ENCODE results near the gene SLC29A3.

Gene SLC29A3

DNA sequence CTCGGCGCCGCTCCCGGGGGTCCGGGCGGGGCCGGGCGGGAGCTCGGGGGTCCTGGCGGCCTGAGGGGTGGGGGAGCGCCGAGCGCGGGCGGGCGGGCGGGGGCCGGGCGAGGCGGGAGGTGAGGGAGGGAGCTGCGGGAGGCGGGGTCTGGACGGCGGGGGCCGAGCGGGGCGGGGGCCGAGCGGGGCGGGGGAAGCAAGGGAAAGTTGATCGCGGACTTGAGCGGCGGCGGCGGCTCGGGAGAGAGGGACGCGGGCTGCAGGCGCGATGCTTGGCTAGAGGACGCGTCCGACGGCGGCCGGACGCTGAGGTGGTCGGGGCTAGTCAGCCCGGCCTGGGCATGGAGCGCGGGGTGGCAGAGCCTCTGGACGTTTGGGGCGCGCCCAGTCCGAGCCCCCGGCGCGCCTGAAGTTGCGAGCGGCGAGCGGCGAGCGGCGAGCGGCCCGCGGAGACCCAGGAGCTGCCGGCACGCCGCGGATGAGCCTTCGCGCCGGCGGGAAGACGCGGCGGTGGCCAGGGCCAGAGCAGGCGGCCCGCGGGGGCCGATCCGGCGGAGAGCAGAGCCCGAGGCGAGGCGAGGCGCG is 77.7 kb downstream of the SLC29A3 start, which contains the start of gene CDH23:
Gene CDH23, plus strand, starts transcription at position 210 of the 585 bp plus-strand sequence. CDS start 42,912 bp downstream, outside the sequence.
- H3K9me3 ChIP-seq (ENCODE audit: insufficient read depth, low read length, severe bottlenecking): no peaks in the 10 kb centered on the region
- H3K4me1 ChIP-seq (ENCODE audit: insufficient read depth, low read length): no peaks in the 10 kb centered on the region
- no peak within 1 kb of the TSS for H3K4me2 ChIP-seq (ENCODE audit: insufficient read depth, low read length)
- H3K36me3 ChIP-seq (ENCODE audit: insufficient read depth, low read length): no peaks in the 10 kb centered on the region
- ATAC-seq (ENCODE audit: insufficient read depth, low read depth) (no peak), DNase-seq (no peak)
- TF ChIP-seq, protein P1, sequence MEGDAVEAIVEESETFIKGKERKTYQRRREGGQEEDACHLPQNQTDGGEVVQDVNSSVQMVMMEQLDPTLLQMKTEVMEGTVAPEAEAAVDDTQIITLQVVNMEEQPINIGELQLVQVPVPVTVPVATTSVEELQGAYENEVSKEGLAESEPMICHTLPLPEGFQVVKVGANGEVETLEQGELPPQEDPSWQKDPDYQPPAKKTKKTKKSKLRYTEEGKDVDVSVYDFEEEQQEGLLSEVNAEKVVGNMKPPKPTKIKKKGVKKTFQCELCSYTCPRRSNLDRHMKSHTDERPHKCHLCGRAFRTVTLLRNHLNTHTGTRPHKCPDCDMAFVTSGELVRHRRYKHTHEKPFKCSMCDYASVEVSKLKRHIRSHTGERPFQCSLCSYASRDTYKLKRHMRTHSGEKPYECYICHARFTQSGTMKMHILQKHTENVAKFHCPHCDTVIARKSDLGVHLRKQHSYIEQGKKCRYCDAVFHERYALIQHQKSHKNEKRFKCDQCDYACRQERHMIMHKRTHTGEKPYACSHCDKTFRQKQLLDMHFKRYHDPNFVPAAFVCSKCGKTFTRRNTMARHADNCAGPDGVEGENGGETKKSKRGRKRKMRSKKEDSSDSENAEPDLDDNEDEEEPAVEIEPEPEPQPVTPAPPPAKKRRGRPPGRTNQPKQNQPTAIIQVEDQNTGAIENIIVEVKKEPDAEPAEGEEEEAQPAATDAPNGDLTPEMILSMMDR (IDR thresholded peaks at IDR 0.05; ENCODE audit: borderline replicate concordance, extremely low read depth, low read length, poor library complexity, severe bottlenecking): no peak
- H3K79me2 ChIP-seq (ENCODE audit: insufficient read depth, low read length): no peaks in the 10 kb centered on the region
- H3K9ac ChIP-seq (ENCODE audit: low read depth, low read length): no peak within 1 kb of the TSS
- H3K27me3 ChIP-seq (ENCODE audit: insufficient read depth, low read length, poor library complexity): peaks cover 28% of the 10 kb centered on the region
- H4K20me1 ChIP-seq (ENCODE audit: insufficient read depth, low read length): no peaks in the 10 kb centered on the region
- no peak within 1 kb of the TSS for H2AFZ ChIP-seq (ENCODE audit: low read depth, low read length)
- H3K27ac ChIP-seq (ENCODE audit: low read length): no peak within 1 kb of the TSS
- no peak within 1 kb of the TSS for H3K4me3 ChIP-seq (ENCODE audit: low read depth in 1 of 2, low read length in 2 of 2)

DNA sequence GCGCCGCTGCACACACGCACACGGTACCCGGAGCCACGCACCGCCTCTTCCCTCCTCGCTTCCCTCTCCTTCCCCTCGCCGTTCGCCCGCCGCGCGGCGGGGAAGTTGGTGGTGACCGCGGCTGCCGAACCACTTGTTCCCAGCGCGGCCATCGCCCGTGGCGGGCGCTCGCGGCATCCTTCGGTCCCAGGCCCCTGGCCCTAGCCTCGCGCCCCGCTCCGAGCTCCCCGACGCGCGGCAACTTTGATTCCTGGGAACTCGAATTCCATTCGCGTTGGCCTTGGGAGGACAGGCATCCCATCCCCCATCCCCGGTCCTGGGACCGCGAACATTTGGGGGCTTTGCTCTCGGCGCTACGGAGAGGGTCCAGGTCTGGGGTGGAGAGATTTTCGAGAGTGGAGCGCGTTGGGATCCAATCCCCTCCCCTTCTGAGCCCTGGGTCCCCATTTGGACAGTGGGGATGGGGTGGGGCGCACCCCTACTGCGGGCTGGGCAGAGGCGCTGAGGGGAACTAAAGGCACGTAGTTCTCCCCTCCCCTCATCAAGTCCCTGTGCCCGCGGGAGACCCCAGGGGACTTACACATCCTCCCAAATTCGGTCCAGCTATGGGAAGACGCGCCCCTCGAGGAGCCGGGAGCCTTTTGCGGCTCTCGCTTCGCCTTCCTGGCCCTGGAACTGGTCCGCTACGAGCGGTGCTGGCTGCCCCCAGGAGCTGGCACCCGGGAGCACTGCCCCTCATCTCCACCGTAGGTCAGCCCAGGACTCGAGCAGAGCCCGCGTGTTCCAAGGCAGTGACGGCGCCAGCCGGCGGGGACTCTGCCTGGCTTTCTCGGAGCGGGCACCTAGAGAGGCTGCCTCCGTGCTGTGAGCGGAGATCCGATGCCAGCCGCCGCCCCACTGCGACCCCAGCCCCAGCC is 78.5 kb downstream of the SLC29A3 start:
- ATAC-seq (ENCODE audit: insufficient read depth, low read depth) (no peak), DNase-seq (no peak)
- Histone ChIP-seq H3K4me3 (ENCODE audit: low read depth in 1 of 2, low read length in 2 of 2) (no peak overlapping the region), H3K79me2 (ENCODE audit: insufficient read depth, low read length) (no peaks in the 10 kb centered on the region), H3K4me1 (ENCODE audit: insufficient read depth, low read length) (no peaks in the 10 kb centered on the region), H3K9ac (ENCODE audit: low read depth, low read length) (no peak overlapping the region), H3K36me3 (ENCODE audit: insufficient read depth, low read length) (no peaks in the 10 kb centered on the region), H3K27me3 (ENCODE audit: insufficient read depth, low read length, poor library complexity) (peaks cover 22% of the 10 kb centered on the region), H4K20me1 (ENCODE audit: insufficient read depth, low read length) (no peaks in the 10 kb centered on the region), H3K4me2 (ENCODE audit: insufficient read depth, low read length) (no peak overlapping the region), H3K9me3 (ENCODE audit: insufficient read depth, low read length, severe bottlenecking) (no peaks in the 10 kb centered on the region), H3K27ac (ENCODE audit: low read length) (no peak overlapping the region), H2AFZ (ENCODE audit: low read depth, low read length) (no peak overlapping the region)
- TF ChIP-seq EZH2 (IDR thresholded peaks at IDR 0.05; ENCODE audit: borderline replicate concordance, low read depth, low read length, severe bottlenecking): no peak

DNA sequence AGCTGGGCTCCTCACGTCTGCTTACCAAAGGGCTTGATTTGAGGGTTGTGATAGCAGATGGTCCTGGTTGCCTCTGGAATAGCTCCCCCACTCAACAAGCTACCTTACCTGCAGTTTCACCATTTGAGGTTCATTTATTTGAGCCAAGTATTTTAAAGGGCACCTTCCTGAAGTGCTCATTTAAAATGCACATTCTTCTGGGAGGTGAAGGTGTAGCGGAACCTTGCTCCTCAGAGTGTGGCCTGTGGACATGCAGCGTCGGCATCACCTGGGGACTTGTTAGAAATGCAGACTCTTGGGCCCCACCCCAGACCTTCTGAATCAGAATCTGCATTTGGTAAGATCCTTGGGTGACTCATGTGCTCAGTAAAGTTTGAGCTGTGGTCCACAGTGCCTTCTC is 79.9 kb downstream of the SLC29A3 start:
- H4K20me1 ChIP-seq (ENCODE audit: insufficient read depth, low read length): no peaks in the 10 kb centered on the region
- no peaks in the 10 kb centered on the region for H3K9me3 ChIP-seq (ENCODE audit: insufficient read depth, low read length, severe bottlenecking)
- ATAC-seq (ENCODE audit: insufficient read depth, low read depth) (no peak), DNase-seq (no peak)
- H3K27me3 ChIP-seq (ENCODE audit: insufficient read depth, low read length, poor library complexity): peaks cover 10% of the 10 kb centered on the region
- TF ChIP-seq EZH2 (IDR thresholded peaks at IDR 0.05; ENCODE audit: borderline replicate concordance, low read depth, low read length, severe bottlenecking): no peak
- TF ChIP-seq, protein P1 (IDR thresholded peaks at IDR 0.05; ENCODE audit: borderline replicate concordance, extremely low read depth, low read length, poor library complexity, severe bottlenecking): no peak
- no peak overlapping the region for H3K4me3 ChIP-seq (ENCODE audit: low read depth in 1 of 2, low read length in 2 of 2)
- H3K27ac ChIP-seq (ENCODE audit: low read length): no peak overlapping the region
- H3K4me1 ChIP-seq (ENCODE audit: insufficient read depth, low read length): no peaks in the 10 kb centered on the region
- H2AFZ ChIP-seq (ENCODE audit: low read depth, low read length): no peak overlapping the region
- no peaks in the 10 kb centered on the region for H3K79me2 ChIP-seq (ENCODE audit: insufficient read depth, low read length)
- H3K9ac ChIP-seq (ENCODE audit: low read depth, low read length): no peak overlapping the region
- no peaks in the 10 kb centered on the region for H3K36me3 ChIP-seq (ENCODE audit: insufficient read depth, low read length)
- H3K4me2 ChIP-seq (ENCODE audit: insufficient read depth, low read length): no peak overlapping the region

DNA sequence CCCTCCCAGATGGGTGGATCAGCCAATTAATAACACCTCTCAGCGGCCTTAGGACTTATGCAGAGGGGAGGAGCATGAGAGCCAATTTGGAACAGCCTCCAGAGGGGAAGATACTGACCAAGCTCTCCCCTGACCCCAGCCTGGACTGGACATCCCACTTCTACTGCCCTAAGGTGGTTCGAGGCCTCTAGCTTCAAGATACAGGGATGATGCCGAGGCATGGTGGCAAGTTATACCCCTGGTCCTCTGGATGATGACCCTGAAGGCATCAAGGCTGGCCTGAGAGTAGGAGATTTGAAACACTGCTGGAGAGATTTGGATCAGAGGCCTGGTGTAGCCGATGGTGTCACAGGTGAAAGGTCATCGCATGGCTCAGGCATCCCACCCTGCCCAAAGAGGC is 80.9 kb downstream of the SLC29A3 start:
- peaks cover 5% of the 10 kb centered on the region for H3K27me3 ChIP-seq (ENCODE audit: insufficient read depth, low read length, poor library complexity)
- no peak overlapping the region for H3K27ac ChIP-seq (ENCODE audit: low read length)
- ATAC-seq (ENCODE audit: insufficient read depth, low read depth) (no peak), DNase-seq (no peak)
- H3K4me2 ChIP-seq (ENCODE audit: insufficient read depth, low read length): no peak overlapping the region
- H3K4me1 ChIP-seq (ENCODE audit: insufficient read depth, low read length): no peaks in the 10 kb centered on the region
- no peak overlapping the region for H3K4me3 ChIP-seq (ENCODE audit: low read depth in 1 of 2, low read length in 2 of 2)
- no peaks in the 10 kb centered on the region for H4K20me1 ChIP-seq (ENCODE audit: insufficient read depth, low read length)
- no peaks in the 10 kb centered on the region for H3K36me3 ChIP-seq (ENCODE audit: insufficient read depth, low read length)
- no peak overlapping the region for H2AFZ ChIP-seq (ENCODE audit: low read depth, low read length)
- no peak overlapping the region for H3K9ac ChIP-seq (ENCODE audit: low read depth, low read length)
- TF ChIP-seq EZH2 (IDR thresholded peaks at IDR 0.05; ENCODE audit: borderline replicate concordance, low read depth, low read length, severe bottlenecking): no peak
- TF ChIP-seq, protein P1 (IDR thresholded peaks at IDR 0.05; ENCODE audit: borderline replicate concordance, extremely low read depth, low read length, poor library complexity, severe bottlenecking): no peak
- no peaks in the 10 kb centered on the region for H3K9me3 ChIP-seq (ENCODE audit: insufficient read depth, low read length, severe bottlenecking)
- no peaks in the 10 kb centered on the region for H3K79me2 ChIP-seq (ENCODE audit: insufficient read depth, low read length)

Measured in DND-41 (cell line).